Transverse colon (tissue), 4 donors: ENCODE data around the gene SELENON. TPM values are rescaled to one million over a fixed set of nuclear protein-coding genes. Genes with fewer than 3 reads are reported as not detected.
A peak's percentile ranks its signal among the peaks of the same experiment; 100 is the strongest.
"Not testable (repeated sequence)": the region's sequence is repeated elsewhere in the genome, so short reads cannot be mapped to it uniquely, and the experiment has no call there.

Experiments used
- DNase-seq: peaks from one replicate; pipeline ENCODE4 v3.0.0-alpha.2; 2019
- H3K27ac ChIP-seq, 4 donors: fragments of 200-600 bp; sonication (generic); 2 replicates each; pipeline ENCODE4 v1.5.1; 2016 to 2018; ENCODE audit warnings: inconsistent platforms in 4 of 4
- H3K27me3 ChIP-seq: fragments of 200-600 bp; sonication (generic); 2 replicates; pipeline ENCODE4 v1.5.1; 2017; ENCODE audit warnings: inconsistent platforms
- H3K36me3 ChIP-seq, 4 donors: fragments of 200-600 bp; sonication (generic); 2 replicates each; pipeline ENCODE4 v1.5.1; 2017 to 2019; ENCODE audit warnings: inconsistent platforms in 4 of 4
- H3K4me1 ChIP-seq, 4 donors: fragments of 200-600 bp; sonication (generic); 2 replicates each; pipeline ENCODE4 v1.5.1; 2017 to 2020; ENCODE audit warnings: inconsistent platforms in 4 of 4
- H3K4me3 ChIP-seq, 4 donors: fragments of 200-600 bp; sonication (generic); 1 replicate in 1 of 4; 2 replicates in 3 of 4; pipeline versions ENCODE4 v1.5.1 to v1.6.1; 2017 to 2019; ENCODE audit warnings: inconsistent platforms in 4 of 4
- H3K9me3 ChIP-seq, 2 donors: fragments of 200-600 bp; sonication (generic); 2 replicates each; pipeline ENCODE4 v1.5.1; 2017 to 2019; ENCODE audit warnings: inconsistent platforms in 2 of 2
- EP300 ChIP-seq: sonication (generic); formaldehyde crosslinking; IDR thresholded peaks from one replicate; pipeline ENCODE4 v1.6.1; 2017; ENCODE audit warnings: antibody characterized with exemption, low read depth
- POLR2A ChIP-seq: fragments of 450-650 bp; IDR thresholded peaks from one replicate; pipeline ENCODE4 v1.6.1; 2016; ENCODE audit warnings: antibody characterized with exemption, mild to moderate bottlenecking, moderate library complexity
- POLR2AphosphoS5 ChIP-seq, 3 donors: sonication (generic); formaldehyde crosslinking; IDR thresholded peaks; one replicate each; pipeline ENCODE4 v1.6.1; 2016; ENCODE audit warnings: antibody characterized with exemption in 3 of 3
- WGBS, 2 donors: methylation state at CpG; one replicate each; pipeline ENCODE4 v1.1.5; 2018; ENCODE audit warnings: low coverage in 1 of 2; 5-methylcytosine and 5-hydroxymethylcytosine counted together
- in situ Hi-C, 4 donors: fragments of 200-750 bp; cut with MboI; loops; one replicate each; pipeline versions ENCODE4 v1.15.0 to v1.15.1; 2017; ENCODE audit warnings: low sequenced_read_pairs in 3 of 4, low pct_ligation_motif_present in 1 of 4, low pct_unique_long_range_greater_than_20kb in 1 of 4
- intact Hi-C: fragments of 100-400 bp; cut with DNase I; formaldehyde crosslinking; loops from one replicate; pipeline ENCODE4 v1.15.1; 2023; ENCODE audit warnings: low total_unique reads
- total RNA-seq, 4 donors: library from RNA; depleted of rRNA; stranded (reverse); fragments of >200 nt; gene quantifications; one replicate each; pipeline ENCODE4 v1.1.0, GENCODE V29; 2016
- TF ChIP-seq, protein P1 (sequence below), 5 experiments: fragments of 200-600 bp in 3 of 5; fragments of 450-650 bp in 2 of 5; sonication (generic) in 3 of 5; IDR thresholded peaks; 1 replicate in 2 of 5; 2 replicates in 3 of 5; pipeline ENCODE4 v1.5.1; 2016 to 2017; ENCODE audit warnings: antibody characterized with exemption in 5 of 5, inconsistent platforms in 3 of 5, mild to moderate bottlenecking in 2 of 5, moderate library complexity in 1 of 5

SELENON gene
- total RNA-seq, 4 donors from 2014 or later = 17.1 to 68.1 (median 24.4) TPM

DNA sequence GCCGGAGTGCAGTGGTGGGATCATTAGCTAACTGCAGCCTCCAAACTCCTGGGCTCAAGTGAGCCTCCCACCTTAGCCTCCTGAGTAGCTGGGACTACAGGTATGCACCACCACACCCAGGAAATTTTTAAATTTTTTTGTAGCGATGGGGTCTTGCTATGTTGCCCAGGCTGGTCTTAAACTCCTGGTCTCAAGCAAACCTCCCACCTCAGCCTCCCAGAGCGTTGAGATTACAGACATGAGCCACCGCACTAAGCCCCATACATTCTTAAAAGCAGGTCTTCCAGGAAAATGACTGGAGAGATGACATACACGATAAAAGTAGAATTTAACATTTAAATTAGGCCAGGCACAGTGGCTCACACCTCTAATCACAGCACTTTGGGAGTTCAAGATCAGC lies 33.2 kb downstream of the SELENON start:
- no peak overlapping the region for H3K4me3 ChIP-seq
- 94% methylated on average over 2 to 5 of the region's 5 CpGs for WGBS, 2 donors
- H3K27ac ChIP-seq = no peak overlapping the region
- intact Hi-C loops (loop anchor here (5.0 kb wide), 1 partner anchor 1034 kb away; no protein-coding TSS in a partner anchor), in situ Hi-C loops (no loop called here)
- peaks cover 0 to 58% (median 29%) of the 10 kb centered on the region in 4 donors for H3K36me3 ChIP-seq
- no peaks in the 10 kb centered on the region for H3K9me3 ChIP-seq
- no peaks in the 10 kb centered on the region for H3K4me1 ChIP-seq
- no peak for TF ChIP-seq POLR2AphosphoS5 (IDR thresholded peaks at IDR 0.05)
- no peak for TF ChIP-seq POLR2A
- TF ChIP-seq, protein P1, sequence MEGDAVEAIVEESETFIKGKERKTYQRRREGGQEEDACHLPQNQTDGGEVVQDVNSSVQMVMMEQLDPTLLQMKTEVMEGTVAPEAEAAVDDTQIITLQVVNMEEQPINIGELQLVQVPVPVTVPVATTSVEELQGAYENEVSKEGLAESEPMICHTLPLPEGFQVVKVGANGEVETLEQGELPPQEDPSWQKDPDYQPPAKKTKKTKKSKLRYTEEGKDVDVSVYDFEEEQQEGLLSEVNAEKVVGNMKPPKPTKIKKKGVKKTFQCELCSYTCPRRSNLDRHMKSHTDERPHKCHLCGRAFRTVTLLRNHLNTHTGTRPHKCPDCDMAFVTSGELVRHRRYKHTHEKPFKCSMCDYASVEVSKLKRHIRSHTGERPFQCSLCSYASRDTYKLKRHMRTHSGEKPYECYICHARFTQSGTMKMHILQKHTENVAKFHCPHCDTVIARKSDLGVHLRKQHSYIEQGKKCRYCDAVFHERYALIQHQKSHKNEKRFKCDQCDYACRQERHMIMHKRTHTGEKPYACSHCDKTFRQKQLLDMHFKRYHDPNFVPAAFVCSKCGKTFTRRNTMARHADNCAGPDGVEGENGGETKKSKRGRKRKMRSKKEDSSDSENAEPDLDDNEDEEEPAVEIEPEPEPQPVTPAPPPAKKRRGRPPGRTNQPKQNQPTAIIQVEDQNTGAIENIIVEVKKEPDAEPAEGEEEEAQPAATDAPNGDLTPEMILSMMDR (IDR thresholded peaks at IDR 0.05) = no peak
- no peak for TF ChIP-seq EP300
- no peak for DNase-seq
- no peaks in the 10 kb centered on the region for H3K27me3 ChIP-seq

DNA sequence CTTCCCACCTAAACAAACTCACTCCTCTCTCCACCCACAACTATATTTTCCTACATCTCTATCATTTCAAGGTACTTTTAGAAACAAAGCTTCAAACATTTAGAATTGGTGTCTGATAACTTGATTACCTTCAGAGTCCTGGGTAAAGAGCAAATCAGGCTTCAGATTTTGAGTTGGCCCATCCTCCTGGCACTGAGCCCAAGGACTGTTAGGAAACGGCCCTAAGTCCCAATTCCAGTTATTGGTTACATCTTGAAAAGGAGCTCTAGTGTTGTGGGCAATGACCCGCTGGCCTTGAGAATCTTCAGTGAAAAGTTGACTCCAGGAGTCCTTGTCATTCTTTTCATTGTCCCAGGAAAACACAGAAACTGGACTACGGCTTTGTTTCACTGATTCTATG lies 34.9 kb downstream of the SELENON start:
- Histone ChIP-seq H3K4me3 (no peak overlapping the region), H3K9me3 (no peaks in the 10 kb centered on the region), H3K4me1 (no peaks in the 10 kb centered on the region), H3K27ac (no peak overlapping the region), H3K36me3 (peaks cover 0 to 41% (median 21%) of the 10 kb centered on the region in 4 donors), H3K27me3 (no peaks in the 10 kb centered on the region)
- 62 to 100% methylated on average over 1 to 3 of the region's 3 CpGs for WGBS, 2 donors
- intact Hi-C loops = loop anchor here (5.0 kb wide), 1 partner anchor 1032 kb away; no protein-coding TSS in a partner anchor
- no peak for TF ChIP-seq POLR2AphosphoS5 (IDR thresholded peaks at IDR 0.05)
- no peak for DNase-seq
- in situ Hi-C loops = no loop called here

DNA sequence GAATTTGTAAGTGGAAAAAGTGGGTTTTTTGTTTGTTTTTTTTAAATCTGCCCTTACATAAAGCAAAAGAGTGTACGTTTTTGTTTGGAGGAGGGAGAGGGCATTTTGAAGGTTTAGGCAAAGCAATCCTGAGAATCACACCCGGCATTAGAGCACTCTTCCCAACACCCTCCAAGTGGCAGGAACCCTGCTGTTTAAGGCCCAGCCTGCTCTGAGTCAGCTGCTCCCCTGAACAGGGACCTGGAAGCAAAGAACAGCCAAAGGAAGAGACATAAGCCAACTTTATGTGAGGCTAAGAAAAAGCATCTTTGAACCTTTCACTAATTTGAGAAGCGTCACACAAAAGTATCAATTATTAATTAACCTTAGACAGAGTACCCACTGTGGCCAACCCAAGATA lies 36.7 kb downstream of the SELENON start:
- Histone ChIP-seq H3K4me1 (no peaks in the 10 kb centered on the region), H3K27ac (no peak overlapping the region)

DNA sequence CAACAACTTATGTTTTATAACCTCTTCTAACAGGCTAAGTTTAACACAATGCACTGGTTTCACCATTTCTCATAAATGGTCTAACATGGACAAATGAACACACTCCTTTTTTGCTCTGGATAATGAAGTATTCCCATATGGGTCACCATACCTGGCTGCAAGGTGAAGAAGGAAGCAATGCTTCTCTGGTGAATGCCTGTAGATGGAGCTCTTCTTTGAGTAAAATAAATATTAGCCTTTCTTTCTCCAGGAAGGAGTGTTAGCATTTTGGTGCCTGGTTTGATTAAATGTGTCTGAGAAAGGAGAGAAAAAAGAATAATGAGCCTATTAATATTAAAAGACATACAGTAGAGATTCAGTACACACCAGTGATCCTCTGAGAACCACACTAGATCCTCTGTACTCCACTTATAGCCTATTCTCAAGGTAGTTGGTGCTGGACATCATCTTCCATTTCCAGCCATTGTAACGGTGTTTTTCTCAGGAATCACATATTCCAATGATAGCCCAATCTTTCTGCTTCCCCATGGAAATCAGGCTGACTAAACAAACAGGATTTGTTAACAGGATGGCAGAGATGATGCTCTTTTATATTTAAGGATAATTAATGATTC lies 37.4 kb downstream of the SELENON start:
- Histone ChIP-seq H3K27me3 (no peaks in the 10 kb centered on the region), H3K27ac (no peak overlapping the region), H3K4me3 (no peak overlapping the region), H3K4me1 (no peaks in the 10 kb centered on the region), H3K36me3 (peaks cover 0 to 18% (median 6%) of the 10 kb centered on the region in 4 donors), H3K9me3 (no peaks in the 10 kb centered on the region)
- no peak for DNase-seq
- no peak for TF ChIP-seq POLR2AphosphoS5 (IDR thresholded peaks at IDR 0.05)
- no peak for TF ChIP-seq EP300
- TF ChIP-seq, protein P1 (IDR thresholded peaks at IDR 0.05) = peak in 3 of 5 experiments; percentile 20 to 37 (median 35)
- no peak for TF ChIP-seq POLR2A
- intact Hi-C loops = no loop called here
- WGBS, 2 donors = 71 to 73% methylated on average over 1 of the region's 1 CpG
- in situ Hi-C loops = no loop called here

More for the DNA sequence above, 36.7 kb downstream of the SELENON start:
- WGBS, 2 donors = 81% methylated on average over 3 of the region's 3 CpGs
- TF ChIP-seq EP300 = no peak
- Histone ChIP-seq H3K9me3 (no peaks in the 10 kb centered on the region), H3K36me3 (peaks cover 0 to 24% (median 8%) of the 10 kb centered on the region in 4 donors), H3K4me3 (no peak overlapping the region), H3K27me3 (no peaks in the 10 kb centered on the region)
- intact Hi-C loops = no loop called here
- no peak for DNase-seq
- in situ Hi-C loops = no loop called here

DNA sequence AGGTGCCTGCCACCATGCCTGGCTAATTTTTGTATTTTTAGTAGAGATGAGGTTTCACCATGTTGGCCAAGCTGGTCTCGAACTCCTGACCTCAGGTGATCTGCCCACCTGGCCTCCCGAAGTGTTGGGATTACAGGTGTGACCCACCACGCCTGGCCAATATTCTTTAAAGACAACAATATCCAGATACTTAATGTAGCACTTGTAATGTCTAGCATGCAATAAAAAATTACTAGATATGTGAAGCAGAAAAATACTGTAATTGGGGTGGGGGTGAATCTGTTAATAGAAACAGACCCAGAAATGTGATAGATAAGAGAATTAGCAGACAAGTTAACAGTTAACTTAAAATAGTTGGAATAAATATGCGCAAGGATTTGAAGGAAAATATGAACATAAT lies 39.8 kb downstream of the SELENON start:
- H3K27me3 ChIP-seq, in situ Hi-C loops, DNase-seq, H3K36me3 ChIP-seq, H3K9me3 ChIP-seq, H3K4me1 ChIP-seq, intact Hi-C loops, H3K27ac ChIP-seq, H3K4me3 ChIP-seq: not testable (repeated sequence)
- 89 to 96% methylated on average over 4 of the region's 4 CpGs for WGBS, 2 donors
